Stomach smooth muscle (tissue), 2 donors: ENCODE measurements around the gene C2.
A peak's percentile ranks its signal among the peaks of the same experiment; 100 is the strongest.

ENCODE experiments used
- H3K27ac ChIP-seq: one replicate; pipeline ENCODE4 v1.7.0; 2013; ENCODE audit warnings: mild to moderate bottlenecking, low read length, inconsistent platforms
- H3K27me3 ChIP-seq, 2 donors: one replicate each; pipeline ENCODE4 v1.7.0; 2013; ENCODE audit warnings: low read length in 2 of 2; ENCODE audit not compliant: insufficient read depth in 2 of 2, control insufficient read depth in 1 of 2
- H3K36me3 ChIP-seq, 2 donors: one replicate each; pipeline ENCODE4 v1.7.0; 2013; ENCODE audit warnings: low read length in 2 of 2; ENCODE audit not compliant: control insufficient read depth in 2 of 2, insufficient read depth in 2 of 2
- H3K4me1 ChIP-seq: one replicate; pipeline ENCODE4 v1.7.0; 2013; ENCODE audit warnings: low read length; ENCODE audit not compliant: control insufficient read depth, insufficient read depth
- H3K4me3 ChIP-seq, 2 donors: one replicate each; pipeline ENCODE4 v1.7.0; 2013; ENCODE audit warnings: low read length in 2 of 2
- H3K9ac ChIP-seq, 2 donors: one replicate each; pipeline ENCODE4 v1.7.0; 2013; ENCODE audit warnings: low read length in 2 of 2, mild to moderate bottlenecking in 1 of 2
- H3K9me3 ChIP-seq, 2 donors: one replicate each; pipeline ENCODE4 v1.7.0; 2013; ENCODE audit warnings: low read length in 2 of 2; ENCODE audit not compliant: control insufficient read depth in 2 of 2
- donor health status: healthy.
- donor health status: Pancreatic carcinoma.

Gene C2

GRCh38 chr6:31927242-31927862, at the start of gene C2:
Gene C2 (plus strand): TSS chr6:31927717. CDS start chr6:31927753, 36 bp downstream.
- no peaks in the 10 kb centered on the region for H3K9me3 ChIP-seq
- no peaks in the 10 kb centered on the region for H3K36me3 ChIP-seq
- no peak within 1 kb of the TSS for H3K9ac ChIP-seq
- H3K4me3 ChIP-seq, result peak within 1 kb of the TSS in 1 of 2 donors; percentile 44
- H3K4me1 ChIP-seq, result no peaks in the 10 kb centered on the region
- no peak within 1 kb of the TSS for H3K27ac ChIP-seq
- peaks cover 0 to 6% of the 10 kb centered on the region in 2 donors for H3K27me3 ChIP-seq

GRCh38 chr6:31878222-31878621, 49.3 kb upstream of the C2 start:
- Histone ChIP-seq H3K4me3 (no peak overlapping the region), H3K27me3 (no peaks in the 10 kb centered on the region), H3K27ac (no peak overlapping the region), H3K9ac (no peak overlapping the region), H3K36me3 (peaks cover 19 to 30% of the 10 kb centered on the region in 2 donors), H3K9me3 (no peaks in the 10 kb centered on the region), H3K4me1 (peaks cover 3% of the 10 kb centered on the region)

GRCh38 chr6:31878726-31879125, 48.8 kb upstream of the C2 start, which contains the start of gene SLC44A4:
Gene SLC44A4 (minus strand): TSS chr6:31878997. CDS start chr6:31878980, 17 bp downstream.
- Histone ChIP-seq H3K4me1 (peaks cover 3% of the 10 kb centered on the region), H3K27me3 (no peaks in the 10 kb centered on the region), H3K27ac (no peak within 1 kb of the TSS), H3K9me3 (no peaks in the 10 kb centered on the region), H3K9ac (no peak within 1 kb of the TSS), H3K4me3 (no peak within 1 kb of the TSS), H3K36me3 (peaks cover 24 to 35% of the 10 kb centered on the region in 2 donors)

GRCh38 chr6:31879143-31879542, 48.4 kb upstream of the C2 start:
- Histone ChIP-seq H3K27ac (no peak overlapping the region), H3K9me3 (no peaks in the 10 kb centered on the region), H3K36me3 (peaks cover 28 to 36% of the 10 kb centered on the region in 2 donors), H3K4me1 (peaks cover 3% of the 10 kb centered on the region), H3K27me3 (no peaks in the 10 kb centered on the region), H3K4me3 (no peak overlapping the region), H3K9ac (no peak overlapping the region)

GRCh38 chr6:31879901-31880300, 47.6 kb upstream of the C2 start:
- H3K27me3 ChIP-seq, result no peaks in the 10 kb centered on the region
- H3K9me3 ChIP-seq, result no peaks in the 10 kb centered on the region
- H3K9ac ChIP-seq, result no peak overlapping the region
- H3K36me3 ChIP-seq, result peaks cover 33 to 42% of the 10 kb centered on the region in 2 donors
- no peak overlapping the region for H3K4me3 ChIP-seq
- peaks cover 3% of the 10 kb centered on the region for H3K4me1 ChIP-seq
- no peak overlapping the region for H3K27ac ChIP-seq

- H3K9me3 ChIP-seq, result no peaks in the 10 kb centered on the region
- H3K9ac ChIP-seq, result no peak overlapping the region
- no peak overlapping the region for H3K27ac ChIP-seq
- no peaks in the 10 kb centered on the region for H3K27me3 ChIP-seq
- peaks cover 33 to 45% of the 10 kb centered on the region in 2 donors for H3K36me3 ChIP-seq
- H3K4me1 ChIP-seq, result peaks cover 3% of the 10 kb centered on the region
- no peak overlapping the region for H3K4me3 ChIP-seq
Measured at GRCh38 chr6:31880616-31881015, 46.9 kb upstream of the C2 start.

- Histone ChIP-seq H3K27ac (no peak overlapping the region), H3K9ac (no peak overlapping the region), H3K4me3 (no peak overlapping the region), H3K4me1 (peaks cover 3% of the 10 kb centered on the region), H3K27me3 (no peaks in the 10 kb centered on the region), H3K36me3 (peaks cover 33 to 45% of the 10 kb centered on the region in 2 donors), H3K9me3 (no peaks in the 10 kb centered on the region)
Measured at GRCh38 chr6:31881136-31881859, 46.2 kb upstream of the C2 start.

GRCh38 chr6:31882344-31882743, 45.2 kb upstream of the C2 start:
- peaks cover 37 to 54% of the 10 kb centered on the region in 2 donors for H3K36me3 ChIP-seq
- H3K9ac ChIP-seq, result no peak overlapping the region
- H3K27ac ChIP-seq, result no peak overlapping the region

GRCh38 chr6:31883676-31884075, 43.8 kb upstream of the C2 start:
- Histone ChIP-seq H3K27ac (no peak overlapping the region), H3K27me3 (no peaks in the 10 kb centered on the region), H3K9ac (no peak overlapping the region), H3K4me1 (peaks cover 3% of the 10 kb centered on the region), H3K36me3 (peaks cover 46 to 66% of the 10 kb centered on the region in 2 donors), H3K4me3 (no peak overlapping the region), H3K9me3 (no peaks in the 10 kb centered on the region)

More at GRCh38 chr6:31882344-31882743, 45.2 kb upstream of the C2 start:
- Histone ChIP-seq H3K4me1 (peaks cover 3% of the 10 kb centered on the region), H3K4me3 (no peak overlapping the region), H3K9me3 (no peaks in the 10 kb centered on the region), H3K27me3 (no peaks in the 10 kb centered on the region)

GRCh38 chr6:31884528-31885035, 42.9 kb upstream of the C2 start:
- H3K9ac ChIP-seq, result no peak overlapping the region
- peaks cover 50 to 68% of the 10 kb centered on the region in 2 donors for H3K36me3 ChIP-seq
- H3K4me3 ChIP-seq, result no peak overlapping the region
- H3K27ac ChIP-seq, result no peak overlapping the region
- H3K9me3 ChIP-seq, result no peaks in the 10 kb centered on the region
- H3K27me3 ChIP-seq, result no peaks in the 10 kb centered on the region
- H3K4me1 ChIP-seq, result peaks cover 3% of the 10 kb centered on the region
